Posterior cingulate gyrus (tissue), 11 donors: ENCODE results near the gene SIK3.
"Not testable (repeated sequence)": the region's sequence is repeated elsewhere in the genome, so short reads cannot be mapped to it uniquely, and the experiment has no call there.

ENCODE experiments used
- DNase-seq, 10 donors: peaks; one replicate each; pipeline versions ENCODE4 v3.0.0 to v3.0.0-alpha.2; 2020 to 2021; ENCODE audit warnings: mixed read lengths in 3 of 10
- intact Hi-C: fragments of 100-400 bp; cut with DNase I; formaldehyde crosslinking; loops from one replicate; pipeline ENCODE4 v1.15.1; 2023

Gene SIK3

DNA sequence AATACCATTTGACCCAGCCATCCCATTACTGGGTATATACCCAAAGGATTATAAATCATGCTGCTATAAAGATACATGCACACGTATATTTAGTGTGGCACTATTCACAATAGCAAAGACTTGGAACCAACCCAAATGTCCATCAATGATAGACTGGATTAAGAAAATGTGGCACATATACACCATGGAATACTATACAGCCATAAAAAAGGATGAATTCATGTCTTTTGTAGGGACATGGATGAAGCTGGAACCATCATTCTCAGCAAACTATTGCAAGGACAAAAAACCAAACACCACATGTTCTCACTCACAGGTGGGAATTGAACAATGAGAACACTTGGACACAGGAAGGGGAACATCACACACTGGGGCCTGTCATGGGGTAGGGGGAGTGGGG lies 14.7 kb upstream of the SIK3 start:
- DNase-seq, intact Hi-C loops: not testable (repeated sequence)

DNA sequence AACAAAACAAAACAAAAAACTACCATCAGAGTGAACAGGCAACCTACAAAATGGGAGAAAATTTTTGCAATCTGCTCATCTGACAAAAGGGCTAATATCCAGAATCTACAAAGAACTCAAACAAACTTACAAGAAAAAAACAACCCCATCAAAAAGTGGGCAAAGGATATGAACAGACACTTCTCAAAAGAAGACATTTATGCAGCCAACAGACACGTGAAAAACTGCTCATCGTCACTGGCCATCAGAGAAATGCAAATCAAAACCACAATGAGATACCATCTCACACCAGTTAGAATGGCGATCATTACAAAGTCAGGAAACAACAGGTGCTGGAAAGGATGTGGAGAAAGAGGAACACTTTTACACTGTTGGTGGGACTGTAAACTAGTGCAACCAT lies 14.3 kb upstream of the SIK3 start:
- DNase-seq, intact Hi-C loops: not testable (repeated sequence)

DNA sequence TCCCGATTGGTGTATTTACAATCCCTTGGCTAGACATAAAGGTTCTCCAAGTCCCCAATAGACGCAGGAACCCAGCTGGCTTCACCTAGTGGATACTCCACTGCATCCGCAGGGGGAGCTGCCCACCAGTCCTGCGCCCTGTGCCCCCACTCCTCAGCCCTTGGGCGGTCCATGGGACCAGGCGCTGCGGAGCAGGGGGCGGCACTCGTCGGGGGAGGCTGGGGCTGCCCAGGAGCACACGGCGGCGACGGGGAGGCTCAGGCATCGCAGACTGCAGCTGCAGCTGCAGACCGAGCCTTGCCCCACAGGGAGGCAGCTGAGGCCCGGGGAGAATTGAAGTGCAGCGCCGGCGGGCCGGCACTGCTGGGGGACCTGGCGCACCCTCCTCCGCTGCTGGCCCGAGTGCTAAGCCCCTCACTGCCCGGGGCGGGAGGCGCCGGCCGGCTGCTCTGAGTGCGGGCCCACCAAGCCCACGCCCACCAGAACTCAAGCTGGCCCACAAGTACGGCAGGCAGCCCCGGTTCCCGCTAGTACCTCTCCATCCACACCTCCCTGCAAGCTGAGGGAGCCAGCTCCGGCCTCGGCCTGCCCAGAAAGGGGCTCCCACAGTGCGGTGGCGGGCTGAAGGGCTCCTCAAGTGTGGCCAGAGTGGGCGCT lies 12.2 kb upstream of the SIK3 start:
- DNase-seq = no peak
- intact Hi-C loops = no loop called here

DNA sequence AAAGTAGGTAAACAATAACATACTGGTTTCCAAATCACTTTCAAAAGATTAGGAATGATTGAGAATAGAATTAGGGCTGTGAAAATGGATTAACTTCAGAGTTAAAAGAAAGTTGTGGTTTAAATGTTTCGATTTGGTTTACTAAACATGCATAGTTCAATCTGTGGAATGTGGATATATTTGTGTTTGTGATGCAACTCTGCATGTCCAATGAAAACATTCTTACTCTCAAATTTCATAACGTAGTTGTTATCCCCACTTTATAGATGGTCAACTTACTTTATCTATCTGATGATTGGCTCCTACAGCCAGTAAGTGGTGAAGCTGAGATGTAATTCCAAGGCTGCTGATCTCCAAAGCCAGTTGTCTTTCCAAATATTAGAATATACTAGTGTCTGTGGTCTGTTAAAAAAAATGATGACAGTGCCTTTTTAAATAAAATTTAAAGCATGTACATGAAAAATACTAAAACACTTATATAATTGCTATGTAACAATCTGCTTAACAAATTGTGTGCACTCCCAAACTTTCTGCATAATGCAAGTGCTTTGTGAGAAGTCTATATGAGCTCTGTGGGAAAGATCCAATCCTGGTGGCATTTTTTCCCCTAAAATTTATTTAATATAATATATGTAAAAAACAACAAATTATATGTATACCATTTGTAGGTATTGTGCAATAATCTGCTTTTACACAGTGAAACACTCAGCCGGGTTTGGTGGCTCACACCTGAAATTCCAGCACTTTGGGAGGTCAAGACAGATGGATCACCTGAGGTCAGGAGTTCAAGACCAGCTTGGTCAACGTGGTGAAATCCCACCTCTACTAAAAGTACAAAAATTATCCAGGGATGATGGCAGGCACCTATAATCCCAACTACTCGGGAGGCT lies 9.7 kb upstream of the SIK3 start:
- no peak for DNase-seq
- intact Hi-C loops = no loop called here

DNA sequence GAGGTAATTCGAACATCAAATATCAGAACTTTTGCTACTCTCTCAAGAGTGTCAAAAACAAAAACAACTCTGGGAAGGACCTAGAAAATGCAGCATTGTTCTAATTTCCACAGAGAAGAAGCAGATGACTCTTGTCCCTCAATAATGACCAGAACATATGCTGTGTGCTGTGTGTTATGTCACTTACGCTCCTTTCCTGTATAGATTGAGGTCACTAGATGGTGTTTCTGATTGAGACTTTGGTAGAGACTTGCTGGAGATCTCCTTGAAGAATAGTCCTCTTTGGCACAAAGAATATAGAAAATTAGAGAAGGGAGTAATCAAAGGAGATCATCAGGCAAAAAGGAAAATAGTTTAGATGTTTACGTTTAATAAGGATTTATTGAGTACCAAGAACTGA lies 2.3 kb upstream of the SIK3 start:
- intact Hi-C loops = no loop called here
- no peak for DNase-seq

DNA sequence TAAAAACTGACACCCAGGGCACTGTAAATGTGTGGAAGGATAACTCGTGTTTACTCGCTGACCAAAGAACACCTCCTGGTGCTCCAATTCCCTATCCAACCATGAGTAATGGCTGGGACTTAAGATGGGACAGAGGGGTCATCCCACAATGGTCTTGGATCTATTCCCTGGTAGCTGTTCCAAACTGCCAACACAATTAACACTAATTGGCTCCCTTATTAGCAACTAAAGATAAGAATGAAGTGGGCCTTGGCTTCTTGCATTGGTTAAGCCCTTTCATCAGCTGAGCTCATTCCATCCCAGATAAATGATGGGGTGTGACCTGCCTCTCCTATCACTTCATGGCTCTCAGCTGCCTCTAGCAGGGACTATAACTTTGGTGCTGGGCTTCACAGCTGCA lies 1.5 kb upstream of the SIK3 start:
- no peak for DNase-seq
- intact Hi-C loops = loop anchor here (2.0 to 5.0 kb wide), 2 partner anchors 127 to 221 kb away; no protein-coding TSS in a partner anchor

DNA sequence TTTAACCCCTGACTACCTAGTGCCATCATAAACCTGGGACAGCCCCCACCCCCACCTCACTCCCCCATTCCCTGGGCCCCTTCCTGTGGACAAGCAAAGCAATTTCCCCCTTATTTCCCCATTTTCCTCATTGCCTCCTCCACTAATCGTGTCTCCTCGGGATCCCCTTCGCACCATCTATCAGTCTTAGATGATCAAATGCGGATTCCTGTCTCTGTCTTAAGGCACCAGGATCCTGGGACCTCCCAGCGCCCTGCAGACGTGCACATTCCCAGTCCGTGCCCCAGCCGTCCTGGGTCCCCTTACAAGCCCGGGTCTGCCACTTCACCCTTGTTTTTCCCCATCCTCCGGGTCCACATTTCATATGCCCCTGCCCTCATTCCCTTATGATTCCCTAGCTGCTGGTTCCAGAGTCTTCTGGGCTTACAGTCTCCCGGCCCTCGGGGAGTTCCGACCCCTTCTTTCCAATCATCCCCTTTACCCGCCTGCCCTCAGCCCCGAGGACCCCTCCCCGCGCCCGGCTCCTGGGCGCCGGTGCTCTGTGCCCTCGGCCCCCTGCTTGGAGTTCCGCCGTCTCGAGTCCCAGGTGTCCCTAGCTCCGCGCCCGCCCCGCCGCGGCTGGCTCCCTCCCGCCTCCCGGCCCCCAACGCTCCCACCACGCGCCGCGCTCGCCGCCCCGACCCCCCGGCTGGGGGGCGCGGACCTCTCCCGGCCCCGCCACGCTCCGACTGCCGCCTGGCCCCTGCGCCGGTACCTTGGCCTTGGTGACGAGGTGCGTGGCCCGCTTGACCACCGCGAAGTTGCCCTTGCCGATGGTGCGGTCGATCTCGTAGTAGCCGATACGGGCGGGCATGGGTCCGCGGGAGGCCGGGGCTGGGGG lies 599 bp downstream of the SIK3 start:
- intact Hi-C loops = loop anchor here (2.0 to 5.0 kb wide), 2 partner anchors 125 to 219 kb away; no protein-coding TSS in a partner anchor
- peak in 8 of 10 donors; percentile 16 to 89 (median 48) for DNase-seq

DNA sequence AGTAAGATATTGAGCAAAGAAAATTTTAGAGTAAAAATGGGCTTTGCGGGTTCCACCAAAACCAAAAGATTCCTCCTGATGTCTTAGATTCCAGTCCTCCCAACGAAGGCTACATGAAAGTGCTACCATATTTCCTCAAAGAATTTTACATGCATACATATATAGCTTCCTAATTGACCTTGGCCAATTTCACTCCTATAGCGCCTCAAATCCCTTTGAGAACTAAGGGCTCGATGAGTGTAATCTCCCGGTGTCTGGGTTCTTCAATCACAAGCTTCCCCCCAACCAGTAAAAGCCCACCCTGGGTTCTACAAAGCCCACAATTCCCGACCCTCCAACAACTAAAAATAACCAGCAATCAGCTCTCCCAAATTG lies 1.2 kb downstream of the SIK3 start:
- intact Hi-C loops = loop anchor here (5.0 kb wide), 1 partner anchor 125 kb away; no protein-coding TSS in a partner anchor

DNA sequence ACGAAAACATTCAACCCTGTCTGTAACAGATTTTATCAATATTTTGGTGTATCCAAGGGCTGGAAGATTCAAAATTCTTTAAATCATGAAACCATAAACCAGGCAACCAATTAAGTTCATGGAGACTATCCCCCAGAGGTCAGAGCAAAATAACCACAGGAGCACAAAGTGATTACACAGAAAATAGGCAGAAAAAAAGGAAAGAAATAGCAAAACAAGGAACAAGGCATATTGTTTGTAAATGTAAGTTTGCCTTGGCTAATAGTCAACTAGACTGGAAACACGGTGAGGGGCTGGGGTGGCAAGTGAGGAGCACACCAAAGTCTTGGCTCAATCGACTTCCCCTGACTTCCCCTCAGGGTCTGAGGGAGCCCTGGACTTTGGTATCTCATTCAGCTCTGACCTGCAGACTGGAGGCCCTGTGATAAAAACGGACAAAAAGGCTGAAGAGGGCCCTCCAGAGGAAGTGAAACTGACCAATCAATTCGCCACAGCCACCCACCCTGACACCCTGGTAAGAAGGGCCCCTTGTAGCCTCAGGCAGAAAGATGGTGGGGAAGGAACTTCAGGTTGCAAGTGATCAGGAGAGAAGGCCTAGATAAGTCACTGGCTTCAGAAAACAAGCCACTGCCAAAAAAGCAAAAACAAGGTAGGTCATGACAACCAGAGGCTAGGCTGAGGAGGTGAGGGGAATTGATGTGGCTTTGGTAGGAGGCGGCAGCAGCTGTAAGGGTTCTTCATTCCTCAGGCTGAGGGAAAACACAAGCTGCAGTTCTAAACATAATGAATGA lies 1.8 kb downstream of the SIK3 start:
- intact Hi-C loops = loop anchor here (5.0 kb wide), 1 partner anchor 124 kb away; no protein-coding TSS in a partner anchor
- DNase-seq = peak in 6 of 10 donors; percentile 43 to 92 (median 56)

More for the DNA sequence above, 1.2 kb downstream of the SIK3 start:
- no peak for DNase-seq

DNA sequence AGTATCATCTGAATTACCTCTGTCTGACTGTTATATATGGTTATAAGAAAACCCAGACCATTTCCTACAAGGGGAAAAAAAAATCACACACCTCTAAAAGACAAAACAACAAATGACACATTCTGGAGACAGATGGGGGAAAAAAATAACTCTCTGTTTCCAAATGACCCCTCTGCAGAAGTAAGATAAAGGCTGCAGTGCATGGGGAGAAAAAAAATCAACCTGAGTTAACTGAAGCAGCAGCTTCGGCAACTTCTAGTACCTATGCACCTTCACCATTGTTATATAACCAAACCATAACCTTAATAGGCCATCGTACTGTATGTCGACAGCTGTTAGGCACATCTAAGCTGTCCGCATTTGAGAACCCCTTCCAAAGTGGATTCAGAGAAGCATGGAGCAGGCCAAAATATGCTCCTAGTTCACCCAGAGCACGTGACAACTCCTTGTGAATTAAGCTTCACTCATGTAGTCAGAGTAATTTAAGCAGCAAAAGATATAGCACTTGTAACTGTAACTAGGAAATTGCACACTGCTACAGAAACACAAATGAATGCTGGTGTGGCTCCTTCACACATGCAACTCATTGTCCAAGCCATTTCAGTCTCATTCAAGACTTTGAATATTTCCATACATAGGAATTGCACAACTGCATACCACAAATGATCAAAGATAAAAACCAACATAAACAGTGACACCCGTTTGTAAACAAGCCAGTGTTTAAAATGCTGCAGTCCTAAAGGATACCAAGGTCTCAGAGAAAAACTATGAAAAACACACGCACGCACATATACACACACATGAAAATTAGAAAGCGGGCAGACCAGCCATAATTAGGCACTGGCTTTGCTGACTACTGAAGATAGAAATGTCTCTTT lies 2.7 kb downstream of the SIK3 start:
- no peak for DNase-seq
- intact Hi-C loops = loop anchor here (5.0 kb wide), 1 partner anchor 123 kb away; no protein-coding TSS in a partner anchor

DNA sequence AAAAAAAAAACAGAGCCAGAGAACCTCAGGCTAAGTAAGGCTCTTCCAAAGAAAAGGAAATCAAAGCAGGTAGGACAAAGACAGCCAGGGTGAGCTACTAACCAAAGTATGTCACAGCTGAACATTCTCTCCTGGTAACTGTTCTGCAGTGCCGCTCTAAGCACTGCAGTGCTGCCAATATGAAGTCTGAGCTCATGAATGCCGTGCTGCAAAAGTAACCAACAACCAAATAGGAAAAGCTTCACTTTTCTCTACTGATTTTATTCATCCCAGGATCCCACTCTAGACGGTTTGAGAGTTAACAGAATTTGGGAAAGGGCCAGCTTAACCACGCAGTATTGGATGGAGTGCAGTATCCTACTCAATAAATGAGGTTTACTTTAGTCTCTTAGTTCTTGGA lies 3.5 kb downstream of the SIK3 start:
- intact Hi-C loops = loop anchor here (5.0 kb wide), 1 partner anchor 122 kb away; no protein-coding TSS in a partner anchor
- DNase-seq = peak in 2 of 10 donors; percentile 16 to 32

DNA sequence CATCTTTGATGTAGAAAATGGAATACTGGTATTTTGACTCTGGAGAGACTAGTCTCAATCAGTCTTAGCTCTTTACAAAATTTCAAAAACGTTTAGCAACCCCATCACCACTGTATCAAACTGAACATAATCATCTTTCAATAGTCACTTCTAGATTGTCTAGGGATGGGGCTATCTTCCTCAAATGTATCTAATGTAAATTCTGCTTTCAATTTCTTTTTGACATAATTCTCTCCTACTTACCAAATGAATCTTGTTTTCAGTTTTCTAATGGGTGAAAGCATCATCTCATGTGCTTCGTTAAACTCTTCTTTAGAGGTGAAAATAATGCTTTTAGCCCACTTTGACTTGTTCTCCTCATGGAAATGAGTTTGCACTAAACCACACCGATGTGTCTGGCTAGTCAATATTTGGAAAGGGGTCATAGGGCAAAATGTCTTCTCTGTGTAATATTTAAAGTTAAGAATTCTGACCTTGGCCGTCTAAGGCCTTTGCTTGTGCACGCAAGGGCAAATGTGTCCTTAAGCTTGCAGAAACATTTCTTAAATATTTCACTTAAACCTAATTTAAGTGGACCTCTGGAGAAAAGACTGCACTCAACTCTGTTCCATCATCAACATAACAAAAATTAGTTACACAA lies 5.2 kb downstream of the SIK3 start:
- no peak for DNase-seq
- intact Hi-C loops = no loop called here

DNA sequence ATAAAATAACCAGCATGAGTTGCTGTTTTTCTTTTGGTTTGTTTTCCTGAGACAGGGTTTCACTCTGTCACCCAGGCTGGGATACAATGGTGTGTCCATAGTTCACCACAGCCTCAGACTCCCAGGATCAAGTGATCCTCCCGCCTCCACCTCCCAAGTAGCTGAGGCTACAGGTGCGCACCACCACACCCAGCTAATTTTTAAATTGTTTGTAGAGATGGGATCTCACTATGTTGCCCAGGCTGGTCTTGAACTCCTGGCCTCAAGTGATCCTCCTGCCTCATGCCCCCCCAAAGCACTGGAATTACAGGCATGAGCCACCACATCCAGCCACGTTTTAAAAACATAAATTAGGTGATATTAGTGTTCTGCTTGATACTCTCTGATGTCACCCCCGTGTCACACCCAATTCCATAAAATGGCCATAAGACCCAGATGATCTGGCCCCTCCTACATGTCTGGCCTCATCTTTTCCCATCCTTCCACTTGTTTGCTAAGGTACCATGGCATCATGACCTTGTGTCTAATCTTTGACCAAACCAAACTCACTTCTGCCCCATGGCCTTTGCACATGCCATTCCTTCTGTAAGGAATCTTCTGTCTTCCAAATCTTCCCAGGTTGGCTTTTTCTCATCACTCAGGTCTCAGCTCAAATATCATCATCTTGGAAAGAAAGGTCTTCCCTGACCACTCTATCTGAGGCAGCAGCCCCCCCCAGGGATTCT lies 6.3 kb downstream of the SIK3 start:
- intact Hi-C loops = no loop called here
- no peak for DNase-seq

DNA sequence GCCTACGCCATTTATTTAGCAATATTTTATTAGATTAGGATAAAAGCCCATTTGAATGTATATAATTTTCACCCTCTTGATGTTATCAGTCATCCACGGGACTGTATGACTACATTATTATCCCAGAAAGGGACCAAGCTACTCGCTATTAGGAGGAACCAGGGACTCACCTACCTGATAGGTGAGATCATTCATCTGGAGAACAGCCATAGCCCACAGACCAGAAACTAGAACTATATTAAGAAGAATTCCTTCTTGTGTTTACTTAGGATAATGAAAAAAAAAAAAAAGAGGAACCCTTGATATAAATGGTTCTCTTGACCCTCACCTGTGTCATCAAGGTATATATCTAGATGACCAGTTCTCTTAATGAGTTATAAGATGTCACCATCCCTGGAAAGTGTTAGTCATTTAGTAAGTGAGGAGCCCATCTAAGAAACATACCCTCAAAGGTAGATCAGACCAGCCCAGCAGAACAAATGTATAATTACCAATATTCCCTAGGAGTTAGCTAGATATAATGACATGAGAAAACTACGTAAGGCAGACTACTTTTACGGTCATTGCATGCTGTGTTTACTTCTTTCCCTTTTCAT lies 8.0 kb downstream of the SIK3 start:
- DNase-seq = no peak
- intact Hi-C loops = no loop called here

DNA sequence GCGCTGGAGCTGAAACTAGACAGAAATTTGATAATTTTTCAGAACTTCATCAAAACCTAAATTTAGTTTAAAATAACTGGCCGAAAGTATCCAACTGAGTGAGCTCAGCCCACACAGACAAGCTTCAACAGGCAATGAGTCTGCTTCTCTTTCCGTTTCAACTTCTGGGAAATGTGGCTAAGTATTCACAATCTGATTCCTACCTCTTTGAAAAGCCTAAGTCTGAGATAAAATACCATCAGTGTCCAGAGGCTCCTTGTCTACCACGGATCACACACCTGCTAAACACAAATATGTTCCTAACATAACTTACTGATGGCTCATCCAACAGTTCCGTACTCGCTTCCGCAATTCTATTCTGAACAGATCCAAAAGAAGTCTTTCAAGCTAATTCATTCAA lies 8.5 kb downstream of the SIK3 start:
- DNase-seq = no peak
- intact Hi-C loops = no loop called here

DNA sequence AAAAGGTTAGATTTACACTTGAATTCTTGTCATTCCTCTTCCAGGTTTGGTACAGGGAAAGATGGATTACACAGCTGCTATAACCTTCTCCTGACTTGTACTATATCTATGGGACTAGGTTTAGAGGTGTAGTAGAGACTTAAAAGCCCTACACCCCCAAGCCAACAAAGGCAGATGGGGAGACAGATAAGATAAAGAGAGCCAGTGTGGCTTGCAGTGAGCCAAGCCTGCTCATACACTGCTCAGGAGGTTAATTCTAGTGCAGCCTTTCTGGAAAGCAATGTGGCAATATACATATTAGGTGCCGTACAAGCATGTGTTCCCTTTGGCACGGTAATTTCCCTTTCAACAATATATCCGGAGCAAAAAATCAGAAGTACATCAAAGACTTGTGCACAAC lies 10.8 kb downstream of the SIK3 start:
- intact Hi-C loops = no loop called here
- no peak for DNase-seq

DNA sequence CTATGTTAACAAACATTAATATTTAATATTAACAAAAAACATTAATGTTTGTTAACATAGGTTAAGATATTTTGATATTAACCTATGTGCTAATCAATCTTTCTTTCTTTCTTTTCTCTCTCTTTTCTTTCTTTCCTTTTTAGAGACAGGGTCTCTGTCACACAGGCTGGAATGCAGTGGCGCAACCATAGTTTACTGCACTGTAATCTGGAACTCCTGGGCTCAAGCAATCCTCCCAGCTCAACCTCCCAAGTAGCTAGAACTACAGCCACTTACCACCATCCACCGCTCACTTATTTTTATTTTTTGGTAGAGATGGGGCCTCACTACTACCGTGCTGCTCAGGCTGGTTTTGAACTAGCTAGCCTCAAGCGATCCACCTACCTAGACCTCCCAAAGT lies 13.2 kb downstream of the SIK3 start:
- intact Hi-C loops = no loop called here
- no peak for DNase-seq
